ENCODE measurements around the gene WNK3. TPM values are rescaled to one million over a fixed set of nuclear protein-coding genes. Genes with fewer than 3 reads are reported as not detected.

The WNK3 gene
- total RNA-seq: 0.12 and 0.26 TPM in 2 replicates

GRCh38 chrX:54357414-54358377, at the start of gene WNK3:
Gene WNK3 (minus strand): TSS chrX:54358046.

GRCh38 chrX:54182864-54183613, 174.8 kb downstream of the WNK3 start, which contains the start of gene FAM120C:
Gene FAM120C (minus strand): TSS chrX:54183254. CDS start chrX:54183198, 56 bp downstream.

Other genes with a start within 250 kb of the WNK3 start
- gene FAM120C, start 174.8 kb downstream of the WNK3 start, total RNA-seq: 6.6 and 7.2 TPM in 2 replicates
- 18.4 and 19.8 TPM in 2 replicates for gene TSR2, start 82.4 kb upstream of the WNK3 start, total RNA-seq
- 3.2 and 4.7 TPM in 2 replicates for gene FGD1, start 138.2 kb upstream of the WNK3 start, total RNA-seq
- gene GNL3L, start 172.2 kb upstream of the WNK3 start, total RNA-seq: 31.4 and 32.1 TPM in 2 replicates